DMS53 treated with DMSO at 0.1 percent for 48 hours (cell line): ENCODE data around the gene TSPAN4.

Source experiments
- DNase-seq: peaks from one replicate; lab custom pipeline; 2025; ENCODE audit not compliant: unreplicated experiment; lab: John Stamatoyannopoulos, UW

TSPAN4 gene

DNA sequence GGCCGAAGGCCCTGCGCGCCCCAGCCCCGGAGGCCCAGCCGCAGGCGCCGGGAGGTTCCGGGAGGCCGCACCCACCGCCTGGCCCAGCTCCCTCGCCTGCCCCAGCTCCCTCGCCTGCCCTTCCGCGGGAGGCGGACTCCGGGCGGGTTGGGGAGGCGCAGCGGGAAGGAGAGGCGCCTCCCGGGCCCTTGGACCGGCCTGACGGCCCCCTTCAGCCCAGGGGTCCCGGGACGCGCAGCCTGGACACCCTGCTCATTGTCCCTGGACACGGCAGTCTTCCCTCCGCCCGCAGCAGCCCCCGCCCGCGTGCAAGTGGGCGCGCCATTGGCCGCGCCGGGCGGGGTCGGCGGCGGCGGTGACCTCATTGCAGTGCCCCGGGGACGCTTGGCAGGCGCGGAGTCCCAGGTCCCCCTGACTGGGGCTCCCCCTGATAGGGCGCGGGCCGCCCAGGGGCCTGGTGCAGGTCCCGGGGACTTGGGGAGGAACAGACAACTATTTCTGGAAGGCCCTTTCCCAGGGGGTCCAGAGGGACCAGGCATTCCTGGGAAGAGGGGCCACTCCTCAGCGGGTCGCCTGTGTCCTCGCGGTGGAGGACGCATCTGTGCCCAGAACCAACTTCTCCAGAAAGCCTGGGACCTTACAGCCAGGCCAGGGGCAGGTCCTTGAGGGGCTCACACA lies 9.4 kb upstream of the TSPAN4 start:
- DNase-seq = no peak

DNA sequence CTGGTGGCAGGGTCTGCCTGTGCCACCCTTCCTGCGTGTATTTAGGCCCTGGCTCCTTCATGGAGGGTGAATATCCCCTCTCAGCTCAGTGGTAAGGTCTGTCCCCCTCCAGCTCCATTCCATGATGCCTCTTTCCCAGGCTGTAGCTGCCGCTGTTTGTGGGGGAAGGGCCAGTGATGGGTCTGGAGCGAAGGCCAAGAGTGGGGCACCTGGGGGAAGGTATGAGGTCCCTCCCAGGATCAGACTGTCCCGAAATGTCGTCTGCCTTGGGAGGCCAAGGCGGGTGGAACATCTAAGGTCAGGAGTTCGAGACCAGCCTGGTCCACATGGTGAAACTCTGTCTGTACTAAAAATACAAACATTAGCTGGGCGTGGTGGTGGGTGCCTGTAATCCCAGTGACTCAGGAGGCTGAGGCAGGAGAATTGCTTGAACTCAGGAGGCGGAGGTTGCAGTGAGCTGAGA lies 8.8 kb upstream of the TSPAN4 start:
- DNase-seq = no peak

DNA sequence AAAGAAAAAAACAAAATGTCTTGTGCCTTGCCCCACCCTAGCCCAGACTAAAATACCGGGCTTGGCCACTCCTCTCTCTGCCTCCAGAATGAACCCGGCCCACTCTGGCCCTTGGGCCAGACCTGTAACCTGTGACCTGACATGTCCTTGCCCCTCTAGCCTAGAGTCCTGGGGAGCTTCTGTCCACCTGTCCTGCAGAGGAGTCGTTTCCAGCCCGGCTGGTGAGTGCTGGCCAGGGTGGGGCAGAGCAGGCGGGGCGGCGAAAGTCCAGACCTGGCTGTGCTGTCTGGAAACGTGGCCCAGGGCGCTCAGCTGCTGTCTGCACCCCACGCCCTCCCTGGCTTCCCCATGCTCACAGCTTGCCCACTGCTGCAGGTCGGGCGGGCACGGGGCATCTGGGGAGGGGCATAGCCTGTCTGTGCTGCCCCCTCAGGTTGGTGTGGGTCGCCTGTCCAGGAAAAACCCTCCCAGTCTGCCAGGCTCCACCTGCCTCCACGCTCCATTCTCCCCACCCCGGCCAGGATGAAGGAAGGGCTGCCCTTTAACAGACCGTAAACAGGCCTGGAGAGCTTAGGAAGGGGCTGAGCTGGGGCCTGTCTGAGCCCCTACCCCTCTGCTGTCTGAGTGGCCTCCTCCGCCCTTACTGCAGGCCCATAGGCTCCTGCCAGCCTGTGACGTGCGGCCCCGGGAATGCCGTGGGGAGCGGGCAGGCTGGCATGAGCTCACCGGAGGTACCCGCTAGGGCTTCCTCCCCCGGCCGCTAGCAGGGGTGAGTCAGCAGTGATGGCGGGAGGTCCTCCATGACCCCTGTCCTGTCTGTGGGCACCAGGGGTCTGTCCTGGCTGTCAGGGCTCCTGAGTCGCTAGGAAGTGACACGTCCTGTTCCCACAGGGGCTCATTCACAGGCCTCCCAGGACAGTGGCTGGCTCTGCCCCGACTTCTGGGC lies 8.0 kb upstream of the TSPAN4 start:
- DNase-seq = no peak

DNA sequence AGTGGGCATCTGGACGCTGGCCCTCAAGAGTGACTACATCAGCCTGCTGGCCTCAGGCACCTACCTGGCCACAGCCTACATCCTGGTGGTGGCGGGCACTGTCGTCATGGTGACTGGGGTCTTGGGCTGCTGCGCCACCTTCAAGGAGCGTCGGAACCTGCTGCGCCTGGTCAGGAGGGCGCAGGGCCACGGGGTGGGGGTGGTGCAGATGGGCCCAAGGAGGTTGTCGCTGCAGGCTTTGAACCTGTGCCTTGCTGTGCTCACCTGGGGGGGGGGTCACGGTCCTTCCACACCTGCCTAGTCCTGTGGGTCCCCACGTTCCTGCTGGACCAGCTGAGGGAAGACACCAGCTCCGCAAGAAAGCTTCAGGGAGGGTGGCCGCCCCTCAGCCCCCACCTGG lies 6.4 kb upstream of the TSPAN4 start:
- DNase-seq = no peak

DNA sequence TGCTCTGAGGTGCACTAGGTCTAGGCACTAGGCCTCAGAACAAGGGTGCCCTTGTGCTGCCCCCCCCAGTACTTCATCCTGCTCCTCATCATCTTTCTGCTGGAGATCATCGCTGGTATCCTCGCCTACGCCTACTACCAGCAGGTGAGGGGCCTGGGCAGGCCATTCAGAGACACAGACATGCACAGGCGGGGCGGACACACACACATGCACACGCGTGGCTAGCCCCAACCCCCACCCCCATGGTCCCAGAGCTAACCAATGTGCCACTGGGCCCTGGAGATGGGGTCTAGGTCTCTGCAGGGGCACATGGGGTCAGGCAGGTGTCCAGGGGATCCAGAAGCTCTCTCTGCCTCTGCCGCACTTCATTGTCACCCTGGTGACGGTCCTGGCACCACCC lies 6.0 kb upstream of the TSPAN4 start:
- DNase-seq = no peak

DNA sequence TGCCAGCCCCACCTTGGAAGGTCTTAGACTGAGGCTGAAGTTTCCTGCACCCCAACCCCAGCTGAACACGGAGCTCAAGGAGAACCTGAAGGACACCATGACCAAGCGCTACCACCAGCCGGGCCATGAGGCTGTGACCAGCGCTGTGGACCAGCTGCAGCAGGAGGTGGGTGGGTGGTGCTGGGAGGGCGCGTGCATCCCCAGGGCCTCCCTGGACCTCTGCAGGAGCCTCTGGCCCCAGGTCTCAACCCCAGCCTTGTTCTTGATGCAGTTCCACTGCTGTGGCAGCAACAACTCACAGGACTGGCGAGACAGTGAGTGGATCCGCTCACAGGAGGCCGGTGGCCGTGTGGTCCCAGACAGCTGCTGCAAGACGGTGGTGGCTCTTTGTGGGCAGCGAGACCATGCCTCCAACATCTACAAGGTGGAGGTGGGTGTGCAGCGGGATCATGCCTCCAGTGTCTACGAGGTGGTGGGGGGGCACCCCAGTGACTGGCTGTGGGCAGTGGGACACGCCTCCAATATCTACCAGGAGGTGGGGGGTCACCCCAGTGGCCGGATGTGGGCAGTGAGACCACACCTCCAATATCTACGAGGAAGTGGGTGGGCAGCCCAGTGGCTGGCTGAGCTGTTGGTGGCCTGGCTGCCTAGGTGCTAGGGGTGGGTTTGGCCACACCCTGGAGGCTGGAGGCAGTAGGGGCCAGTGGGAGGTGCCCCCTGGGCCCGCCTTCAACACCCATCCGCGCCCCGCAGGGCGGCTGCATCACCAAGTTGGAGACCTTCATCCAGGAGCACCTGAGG lies 5.3 kb upstream of the TSPAN4 start:
- no peak for DNase-seq

DNA sequence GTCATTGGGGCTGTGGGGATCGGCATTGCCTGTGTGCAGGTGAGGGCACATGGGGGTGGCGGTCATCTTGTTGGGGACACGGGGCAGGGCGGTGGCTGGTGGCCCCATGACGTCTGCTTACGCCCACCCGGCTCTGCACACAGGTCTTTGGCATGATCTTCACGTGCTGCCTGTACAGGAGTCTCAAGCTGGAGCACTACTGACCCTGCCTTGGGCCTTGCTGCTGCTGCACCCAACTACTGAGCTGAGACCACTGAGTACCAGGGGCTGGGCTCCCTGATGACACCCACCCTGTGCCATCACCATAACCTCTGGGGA lies 4.7 kb upstream of the TSPAN4 start:
- DNase-seq = no peak

DNA sequence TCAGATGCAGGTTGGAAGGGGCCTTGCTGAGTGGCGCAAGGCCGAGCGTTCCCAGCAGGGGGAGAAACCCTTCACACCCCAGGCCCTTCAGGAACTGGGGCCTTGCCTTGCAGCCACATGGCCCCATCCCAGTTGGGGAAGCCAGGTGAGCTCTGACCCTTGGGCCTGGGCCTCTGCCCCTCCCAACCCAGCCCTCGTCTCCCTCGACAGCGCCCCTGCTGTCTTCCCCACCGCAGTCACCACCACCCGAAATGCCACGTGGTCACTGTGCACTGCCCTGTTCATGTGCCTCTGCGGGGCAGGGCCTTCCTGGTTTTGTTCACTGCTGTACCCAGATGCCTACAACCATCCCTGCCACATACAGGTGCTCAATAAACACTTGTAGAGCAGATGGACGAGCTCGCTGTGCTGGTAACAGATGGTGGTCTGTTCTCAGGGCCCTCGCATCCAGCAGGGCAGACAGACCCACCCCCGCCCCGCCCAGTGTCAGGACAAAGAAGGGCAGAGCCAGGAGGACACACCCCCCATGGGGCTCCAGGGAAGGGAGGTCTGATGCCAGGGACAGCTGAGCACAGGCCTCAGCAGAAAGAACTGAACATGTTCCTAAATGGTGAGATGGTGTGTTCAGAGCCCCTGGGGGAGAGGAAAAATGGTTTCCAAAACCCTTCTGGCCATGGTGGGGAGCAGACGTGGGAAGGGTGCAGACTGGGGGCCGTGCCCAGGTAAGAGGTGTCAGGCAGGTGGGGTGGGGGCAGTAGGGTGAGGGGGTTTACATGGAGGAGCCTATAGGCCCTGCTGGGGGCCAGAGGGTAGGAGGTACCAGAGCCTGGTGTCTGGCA lies 4.0 kb upstream of the TSPAN4 start:
- no peak for DNase-seq

DNA sequence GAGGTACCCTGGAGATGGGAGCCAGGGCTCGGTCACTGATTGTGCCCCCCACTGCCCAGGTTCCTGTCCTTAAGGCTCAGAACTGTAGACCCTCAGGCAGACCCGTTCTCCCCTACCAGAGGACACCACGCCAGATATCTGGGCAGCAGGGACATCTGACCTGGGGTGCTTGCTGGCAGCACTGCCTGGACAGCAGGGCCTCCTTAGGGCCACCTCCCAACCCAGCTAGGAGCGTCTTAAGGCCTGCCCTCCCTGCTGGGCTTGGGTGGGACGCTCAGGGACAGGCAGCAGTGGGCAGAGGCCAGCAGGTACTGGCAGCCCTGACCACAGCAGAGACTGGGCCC lies 3.4 kb upstream of the TSPAN4 start:
- no peak for DNase-seq

DNA sequence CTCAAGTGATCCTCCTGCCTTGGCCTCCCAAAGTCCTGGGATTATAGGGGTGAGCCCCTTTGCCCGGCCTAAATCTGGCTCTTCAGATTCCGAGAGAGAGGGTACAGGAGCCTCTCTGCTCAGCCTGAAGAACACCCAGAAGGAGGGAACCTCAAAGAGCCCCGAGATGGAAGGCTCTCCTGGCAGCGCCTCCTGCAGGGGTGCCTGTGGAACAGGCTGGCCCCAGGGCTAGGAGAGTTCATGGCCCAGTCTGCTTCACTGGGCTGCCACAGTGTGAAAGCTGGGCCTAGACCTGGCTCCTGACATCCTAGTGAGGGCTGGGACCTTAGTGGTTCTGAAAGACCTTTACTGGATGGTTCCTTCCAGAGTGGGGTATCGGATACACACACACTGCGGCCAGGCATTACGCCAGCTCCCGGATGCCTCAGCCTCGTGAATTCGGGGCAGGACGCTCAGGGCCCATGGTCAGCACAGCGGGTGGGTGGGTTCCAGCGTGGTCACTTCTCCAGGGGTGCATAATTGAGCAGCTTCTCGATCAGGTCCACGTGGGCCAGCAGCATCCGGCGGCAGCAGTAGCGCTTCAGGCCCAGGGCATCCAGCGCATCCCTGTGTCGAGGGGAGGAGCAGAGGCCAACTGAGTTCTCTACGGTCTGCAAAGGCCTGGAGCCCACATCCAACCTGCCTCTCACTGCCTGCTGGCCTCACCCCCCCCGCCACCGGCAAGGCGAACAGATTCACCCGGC lies 2.6 kb upstream of the TSPAN4 start:
- DNase-seq = no peak

DNA sequence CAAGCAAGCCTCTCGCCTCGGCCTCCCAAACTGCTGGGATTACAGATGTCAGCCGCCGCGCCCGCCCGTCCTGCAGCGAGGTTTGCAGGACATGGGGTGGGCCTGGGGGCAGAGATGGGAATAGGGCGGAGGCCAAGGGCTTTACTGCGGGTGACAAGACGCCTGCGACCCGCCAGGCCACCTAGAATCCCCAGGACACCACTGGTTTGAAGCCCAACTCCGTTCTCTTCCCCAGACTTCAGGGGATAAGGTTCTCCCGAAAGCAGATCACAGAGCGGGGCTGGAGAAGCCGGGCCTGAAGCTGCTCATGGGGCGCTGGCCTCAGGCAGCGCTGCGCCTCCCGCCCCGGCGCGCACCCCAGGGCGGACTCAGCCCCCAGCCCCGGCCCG lies 677 bp upstream of the TSPAN4 start:
- DNase-seq = peak; percentile 54

DNA sequence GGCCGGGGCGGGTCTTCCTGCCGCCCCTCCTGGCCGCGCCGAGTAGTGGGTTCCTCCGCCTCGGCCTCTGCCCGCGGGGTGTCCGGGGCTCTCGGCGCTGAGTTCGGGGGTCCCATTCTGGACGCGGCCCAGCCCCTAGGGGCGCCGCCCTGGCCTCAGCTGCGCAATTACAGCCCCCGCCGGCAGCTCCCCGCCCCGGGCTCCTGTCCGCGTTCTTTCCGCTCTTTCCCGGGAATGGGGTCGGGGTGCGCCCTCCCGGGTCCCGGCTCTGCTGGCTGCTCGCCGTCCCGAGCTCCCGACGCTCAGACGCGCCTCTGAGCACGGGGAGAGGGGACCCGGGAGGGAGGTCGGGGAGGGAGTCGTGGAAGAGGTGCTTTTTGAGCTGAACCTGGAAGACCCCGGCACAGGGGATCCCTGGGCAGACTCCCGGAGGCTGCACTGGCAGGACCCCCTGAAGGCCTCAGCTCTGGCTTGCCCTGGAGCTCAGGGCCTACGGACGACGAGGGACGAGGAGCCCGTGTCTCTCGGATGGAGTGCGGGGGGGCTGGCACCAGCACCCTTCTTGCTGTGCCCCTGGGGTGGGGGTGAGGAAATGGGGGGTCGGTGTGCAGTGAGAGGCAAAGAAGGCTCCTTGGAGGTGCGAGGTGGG lies 558 bp downstream of the TSPAN4 start:
- no peak for DNase-seq

DNA sequence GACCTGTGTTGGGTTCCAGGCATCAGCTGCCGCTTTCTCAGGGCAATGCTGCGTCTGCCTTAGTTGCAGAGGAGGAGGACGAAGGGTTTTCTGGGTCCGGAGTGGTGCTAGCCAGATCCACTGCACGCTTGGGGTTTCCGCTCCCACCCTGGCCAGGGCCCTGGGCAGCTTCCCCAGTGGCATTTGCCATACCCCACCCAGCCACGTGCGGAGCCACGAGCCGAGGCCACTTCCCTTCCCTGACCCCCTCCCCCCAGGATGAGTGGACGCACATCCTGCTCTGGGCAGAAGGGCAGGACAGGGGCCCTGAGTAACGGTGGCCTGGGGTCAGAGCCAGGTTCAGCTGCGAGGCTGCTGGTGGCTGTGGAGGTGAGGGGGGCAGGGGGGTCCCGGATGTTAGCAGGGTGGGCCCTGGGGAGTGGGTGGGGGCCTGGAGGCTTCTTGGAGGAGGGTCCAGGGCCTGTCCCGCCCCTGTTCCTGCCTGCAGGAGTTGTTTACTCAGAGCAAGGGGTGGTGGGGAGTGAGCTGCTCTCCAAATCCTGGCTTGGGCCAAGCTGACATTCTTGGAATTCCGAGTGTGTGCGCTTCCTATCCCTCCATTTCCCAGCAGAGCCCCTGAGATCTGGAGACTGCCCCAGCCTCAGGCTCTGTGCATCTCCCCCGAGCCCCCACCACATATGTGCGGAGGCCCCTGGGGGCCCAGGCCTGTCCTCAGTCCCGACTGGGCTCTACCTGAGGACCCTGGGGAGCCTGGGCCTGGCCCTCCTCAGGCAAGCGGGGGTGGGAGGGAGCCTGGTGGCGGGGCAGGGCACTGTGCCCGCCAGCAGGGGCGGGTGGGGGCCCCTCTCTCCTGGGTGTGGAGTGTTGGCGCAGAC lies 1.4 kb downstream of the TSPAN4 start:
- no peak for DNase-seq

DNA sequence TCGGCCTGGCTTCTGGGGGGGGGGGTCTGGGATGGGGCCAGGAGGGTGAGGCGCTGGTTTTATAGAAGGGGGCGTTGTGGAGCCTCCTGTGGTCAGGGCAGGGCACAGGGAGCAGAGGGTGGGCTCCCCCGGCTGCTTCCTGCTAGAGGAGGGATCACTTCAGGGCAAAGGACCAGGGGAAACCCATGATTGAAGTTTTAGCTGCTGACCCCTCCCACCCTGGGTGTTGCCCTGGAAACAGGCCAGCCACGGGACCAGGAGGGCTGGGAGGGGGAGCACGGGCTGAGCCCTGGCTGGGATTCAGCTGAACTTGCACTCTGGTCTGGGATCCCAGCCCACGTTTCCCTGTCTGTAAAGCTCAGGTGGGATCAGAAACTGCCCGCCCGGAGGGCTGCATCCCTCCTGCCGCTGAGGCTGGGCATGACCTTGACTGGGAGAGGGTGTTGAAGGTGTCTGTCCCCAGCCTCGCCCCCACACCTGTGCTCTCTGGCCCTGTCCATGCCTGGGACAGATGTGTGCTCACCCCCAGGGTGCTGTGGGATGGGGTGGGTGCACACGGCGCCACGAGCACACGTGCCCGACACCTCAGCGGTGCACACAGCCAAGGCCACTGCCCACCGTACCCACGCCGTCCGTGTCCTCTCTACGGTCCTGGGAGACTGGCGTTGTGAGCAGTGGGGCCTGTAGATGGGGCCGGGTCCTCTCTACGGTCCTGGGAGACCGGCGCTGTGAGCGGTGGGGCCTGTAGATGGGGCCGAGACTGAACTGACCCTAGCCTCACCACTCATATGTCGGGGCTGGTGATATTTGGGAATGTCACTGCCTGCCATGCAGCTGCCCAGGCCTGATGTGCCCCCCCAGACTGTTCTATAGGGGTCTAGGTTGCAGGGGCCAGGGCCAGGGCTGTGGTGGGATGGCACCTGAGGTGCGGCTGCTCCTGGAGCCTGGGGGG lies 2.3 kb downstream of the TSPAN4 start:
- no peak for DNase-seq

DNA sequence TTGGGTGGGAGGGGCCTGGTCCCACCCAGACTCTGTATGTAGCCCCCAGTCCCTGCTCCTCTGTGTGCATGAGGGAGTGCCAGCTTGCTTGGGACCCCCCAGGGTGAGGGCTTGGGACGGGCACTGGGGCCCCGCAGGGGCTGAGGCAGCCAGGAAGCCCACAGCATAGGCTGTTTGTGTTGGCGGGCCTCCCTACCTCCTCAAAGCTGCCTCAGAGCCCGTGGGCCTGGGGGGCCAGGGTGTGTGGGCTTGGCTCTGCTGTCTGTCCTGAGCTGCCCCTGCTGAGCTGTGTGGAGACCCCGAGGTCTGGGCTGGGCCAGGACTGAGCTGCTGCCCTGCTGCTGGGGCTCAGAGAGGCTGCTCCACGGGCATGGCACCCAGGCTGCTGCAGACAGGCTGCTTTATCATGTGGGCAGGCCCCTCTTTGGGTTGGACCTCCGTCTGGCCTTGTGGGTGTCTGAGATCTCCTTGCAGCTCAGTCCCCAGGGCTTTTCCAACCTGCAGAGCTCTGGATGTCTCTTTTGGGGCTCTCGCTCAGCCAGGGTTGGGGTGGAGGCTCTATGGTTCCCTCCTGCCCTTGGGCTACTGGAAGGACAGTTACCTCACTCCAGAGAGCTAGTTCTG lies 3.3 kb downstream of the TSPAN4 start:
- no peak for DNase-seq

DNA sequence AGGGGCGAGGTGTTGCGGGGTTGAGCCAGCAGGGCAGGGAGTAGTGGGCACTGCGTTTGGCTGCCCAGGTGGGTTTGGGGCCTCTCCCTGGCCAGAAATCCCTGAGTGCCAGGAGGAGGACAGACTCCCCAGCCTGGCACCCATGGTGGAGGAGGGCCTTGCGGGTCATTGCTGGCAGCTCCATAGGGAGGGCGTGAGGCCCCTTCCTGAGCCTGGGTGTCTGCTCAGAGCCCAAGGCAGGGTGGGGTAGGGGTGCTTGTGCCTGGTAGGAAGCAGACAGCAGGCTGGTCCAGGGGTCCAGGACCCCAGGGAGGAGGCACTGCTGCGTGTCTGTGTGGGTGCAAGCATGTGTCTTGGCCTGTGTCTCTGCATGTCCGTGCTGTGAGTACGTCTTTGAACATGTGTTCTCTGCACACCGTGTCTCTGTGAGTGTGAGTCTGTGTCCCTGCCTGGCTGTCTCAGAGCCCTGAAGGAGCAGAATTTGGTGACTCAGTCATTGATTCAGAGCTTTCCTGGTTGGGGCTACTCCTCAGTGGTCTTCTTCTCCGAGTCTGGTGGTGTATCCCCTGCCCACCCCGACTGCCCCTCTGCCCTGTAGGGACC lies 3.9 kb downstream of the TSPAN4 start:
- DNase-seq = no peak

DNA sequence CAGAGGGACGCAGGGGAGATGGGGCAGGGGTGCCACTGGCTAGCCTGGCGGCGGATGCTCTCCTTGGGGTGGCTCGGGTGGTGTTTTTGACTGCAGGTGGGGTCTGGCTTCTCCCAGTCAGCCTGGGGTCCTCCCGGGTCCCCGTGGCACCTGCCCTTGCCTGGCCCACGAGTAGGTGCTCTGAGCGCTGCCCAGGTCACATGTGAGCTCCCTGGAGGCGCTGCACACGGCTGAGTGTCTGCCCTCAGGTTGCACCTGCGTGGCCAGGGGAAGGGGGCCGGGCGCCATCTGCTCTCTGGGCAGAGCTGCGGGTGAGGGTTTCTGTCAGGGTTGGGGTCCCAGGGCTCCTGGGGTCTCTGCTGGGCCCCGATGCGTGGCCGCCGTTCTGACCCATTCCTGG lies 5.2 kb downstream of the TSPAN4 start:
- DNase-seq = no peak
